HUDEP-2 (cell line): ENCODE data around the gene MYLK.
"Not testable (repeated sequence)": the region's sequence is repeated elsewhere in the genome, so short reads cannot be mapped to it uniquely, and the experiment has no call there.

Source experiments
- DNase-seq, 76 experiments: peaks; one replicate each; lab custom pipeline; 2025; ENCODE audit not compliant: unreplicated experiment in 76 of 76; lab: John Stamatoyannopoulos, UW

The MYLK gene

DNA sequence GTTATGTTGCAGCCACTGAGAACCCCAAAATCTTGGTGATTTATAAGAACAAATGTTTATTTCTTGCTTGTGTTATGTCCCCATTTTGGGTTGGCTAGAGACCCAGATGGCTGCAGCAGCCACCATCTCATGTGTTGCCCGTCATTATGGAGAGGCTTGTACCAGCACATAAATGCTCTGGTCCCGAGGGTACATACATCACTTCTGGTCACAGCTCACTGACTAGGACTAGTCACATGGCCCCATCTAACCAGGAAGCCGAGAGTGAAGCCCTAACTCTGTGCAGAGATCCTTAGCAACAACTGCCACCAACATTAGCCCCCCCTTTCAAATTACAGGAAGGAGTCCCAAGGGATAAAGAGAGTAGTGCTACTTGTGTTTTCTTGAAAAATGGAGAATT is 273.8 kb downstream of the MYLK start:
- peak in 1 of 76 experiments; percentile 12 for DNase-seq

- no peak for DNase-seq
Measured at GRCh38 chr3:123609063-123609462, 275.1 kb downstream of the MYLK start.

DNA sequence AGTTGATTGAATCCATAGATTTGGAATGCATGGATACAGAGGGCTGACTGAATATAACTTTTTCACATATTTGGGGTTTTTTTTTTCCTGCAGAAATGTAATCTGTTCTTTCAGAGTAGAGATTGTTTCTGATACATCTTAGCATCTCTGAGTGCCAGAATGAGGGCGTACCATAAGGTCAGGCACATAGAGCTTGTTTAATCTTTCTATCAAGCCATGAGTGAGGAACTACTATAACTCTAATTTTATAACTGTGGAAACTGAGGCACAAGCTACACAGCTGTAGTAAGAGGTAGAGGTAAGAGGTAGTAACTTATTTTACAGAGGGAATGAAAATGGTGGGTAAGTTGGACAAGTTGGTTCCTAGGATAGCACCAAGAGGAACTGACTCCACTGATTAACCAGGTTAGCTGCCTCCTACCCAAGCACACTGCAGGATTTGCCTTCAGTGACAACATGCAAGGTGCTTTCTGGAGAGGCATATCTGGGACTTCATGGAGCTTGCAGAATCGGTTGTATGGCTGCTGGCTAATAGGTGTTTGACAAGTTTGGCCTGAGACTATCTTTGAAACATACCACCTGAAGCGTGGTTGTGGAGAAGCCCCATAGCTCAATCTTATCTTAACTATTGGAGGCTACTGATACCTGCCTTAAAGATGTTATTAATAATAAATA is 275.7 kb downstream of the MYLK start:
- DNase-seq: no peak

- DNase-seq: no peak
Measured at GRCh38 chr3:123606527-123606926, 277.6 kb downstream of the MYLK start.

GRCh38 chr3:123605789-123606234 is 278.3 kb downstream of the MYLK start:
- no peak for DNase-seq

GRCh38 chr3:123603153-123603552 is 281.0 kb downstream of the MYLK start:
- DNase-seq: not testable (repeated sequence)

GRCh38 chr3:123602325-123602724 is 281.8 kb downstream of the MYLK start:
- peak in 71 of 76 experiments; percentile 5 to 82 (median 50) for DNase-seq

DNA sequence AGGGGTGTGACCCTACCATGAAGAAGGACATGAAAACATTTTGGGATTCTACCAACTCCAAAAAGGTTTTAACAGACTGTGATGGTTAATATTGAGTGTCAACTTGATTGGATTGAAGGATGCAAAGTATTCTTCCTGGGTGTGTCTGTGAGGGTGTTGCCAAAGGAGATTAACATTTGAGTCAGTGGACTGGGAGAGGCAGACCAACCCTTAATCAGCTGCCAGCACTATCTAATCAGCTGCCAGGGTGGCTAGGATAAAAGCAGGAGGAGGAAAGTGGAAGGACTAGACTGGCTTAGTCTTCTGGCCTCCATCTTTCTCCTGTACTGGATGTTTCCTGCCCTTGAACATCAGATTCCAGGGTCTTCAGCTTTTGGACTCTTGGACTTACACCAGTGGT is 283.3 kb downstream of the MYLK start:
- peak in 72 of 76 experiments; percentile 20 to 88 (median 60) for DNase-seq

- DNase-seq: no peak
Measured at GRCh38 chr3:123597561-123597960, 286.6 kb downstream of the MYLK start.

GRCh38 chr3:123595396-123596180 is 288.5 kb downstream of the MYLK start:
- no peak for DNase-seq

DNA sequence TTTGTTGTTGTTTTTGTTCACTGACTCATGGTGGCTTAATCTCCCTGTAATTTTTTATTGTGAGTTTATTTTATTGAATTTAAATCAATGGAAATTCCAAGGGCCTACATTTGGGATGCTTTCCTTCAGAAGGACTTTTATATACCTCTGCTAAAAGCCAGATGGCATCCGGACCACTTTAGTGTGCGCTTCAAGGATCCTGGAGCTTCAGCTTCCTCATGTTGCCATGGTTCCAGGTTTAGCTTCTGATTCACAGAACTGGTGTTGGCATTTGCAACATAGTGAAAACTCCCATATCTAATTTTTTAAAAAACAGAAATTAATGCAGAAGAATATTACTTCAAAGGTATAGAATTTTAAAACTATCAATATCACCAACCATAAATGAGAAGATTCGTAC is 290.8 kb downstream of the MYLK start:
- no peak for DNase-seq

- no peak for DNase-seq
Measured at GRCh38 chr3:123590685-123591450, 293.3 kb downstream of the MYLK start.

DNA sequence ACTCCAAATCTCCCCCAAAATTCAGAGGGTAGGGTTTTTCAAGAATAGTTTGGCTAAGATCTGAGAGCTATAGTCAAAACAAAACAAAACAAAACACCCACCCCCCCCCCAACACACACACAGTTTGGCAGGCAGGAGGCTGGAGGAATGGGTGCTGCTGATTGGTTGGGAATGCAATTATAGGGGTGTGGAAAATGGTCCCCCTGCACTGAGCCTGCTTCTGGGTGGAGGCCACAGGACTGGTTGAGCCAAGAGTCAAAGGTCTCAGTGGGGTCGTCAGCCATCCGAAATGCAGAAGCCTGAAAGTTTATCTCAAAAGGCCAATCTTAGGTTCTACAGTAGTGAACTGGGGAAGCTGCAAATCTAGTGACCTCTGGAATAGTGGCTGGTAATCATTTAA is 296.7 kb downstream of the MYLK start:
- peak in 3 of 76 experiments; percentile 4 to 17 (median 11) for DNase-seq

DNA sequence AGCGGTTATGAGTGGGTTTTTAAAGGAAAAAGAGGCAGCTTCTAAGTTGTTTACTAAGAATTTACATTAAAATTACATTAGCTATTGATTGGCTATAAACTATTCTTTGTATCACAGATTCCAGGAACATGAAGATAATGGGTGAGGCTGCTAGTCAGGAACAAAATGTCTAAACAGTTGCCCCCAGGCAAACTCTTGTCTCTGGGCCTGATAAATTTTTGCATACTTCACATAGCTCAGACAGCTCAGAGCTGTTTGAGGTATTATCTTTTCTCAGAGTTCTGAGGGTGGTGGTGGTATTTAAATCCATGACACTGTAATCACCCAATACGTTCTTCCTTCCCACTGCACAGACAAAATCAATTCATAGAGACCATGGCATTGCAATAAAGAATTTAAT is 297.2 kb downstream of the MYLK start:
- DNase-seq: peak in 22 of 76 experiments; percentile 2 to 59 (median 36)

- peak in 65 of 76 experiments; percentile 6 to 72 (median 41) for DNase-seq
Measured at GRCh38 chr3:123586131-123586530, 298.0 kb downstream of the MYLK start.

DNA sequence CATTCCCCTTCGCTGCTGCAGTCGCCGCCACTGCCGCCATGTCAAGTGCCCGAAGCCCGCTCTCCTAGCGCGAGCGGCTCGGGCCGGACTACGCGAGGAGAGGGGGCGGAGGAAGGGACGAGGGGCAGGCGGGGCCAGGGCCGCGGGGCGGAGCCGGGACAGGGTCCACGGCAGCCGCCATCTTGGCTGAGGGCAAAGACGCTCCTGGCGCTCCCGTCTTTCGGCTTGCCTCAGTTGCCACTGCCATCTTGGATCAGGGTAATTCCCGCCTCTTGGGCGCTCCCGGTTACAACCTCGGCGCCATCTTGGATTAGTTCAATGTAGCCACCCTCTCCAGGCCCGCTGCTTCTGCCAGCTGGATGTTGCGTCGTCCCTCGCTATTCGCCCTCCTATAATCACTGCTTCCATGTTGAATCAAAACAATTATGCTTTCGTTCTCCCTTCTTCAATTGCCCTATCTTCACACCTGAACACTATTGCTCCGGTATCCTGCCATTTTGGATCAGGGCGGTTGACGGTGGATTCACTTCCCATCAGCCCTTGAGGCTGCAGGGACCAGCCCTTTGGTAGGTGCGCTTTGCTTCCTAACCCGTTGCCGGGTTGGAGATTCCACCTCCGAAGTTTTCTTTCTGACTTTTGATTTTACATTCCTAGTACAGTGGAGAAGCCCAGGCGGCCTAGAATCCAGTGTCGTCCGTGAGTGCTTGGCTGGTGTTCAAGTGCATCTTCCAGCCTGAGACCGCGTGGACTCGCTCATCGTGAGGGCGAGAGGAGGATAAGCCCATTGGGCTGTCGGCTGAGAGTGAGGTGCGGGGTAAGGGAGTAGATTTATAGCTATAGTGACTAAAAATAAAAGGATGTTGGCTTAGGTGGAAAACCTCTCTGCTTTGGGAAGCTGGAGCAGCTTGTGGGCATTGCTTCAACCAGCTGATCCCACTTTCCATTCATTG is 298.9 kb downstream of the MYLK start, which contains the start of gene HACD2:
HACD2 (minus strand) TSS at position 66 of the 950 bp plus-strand sequence; CDS start at position 40, 26 bp downstream.
- peak in 75 of 76 experiments; percentile 19 to 98 (median 94) for DNase-seq

- DNase-seq: peak in 7 of 76 experiments; percentile 21 to 52 (median 37)
Measured at GRCh38 chr3:123584284-123584987, 299.7 kb downstream of the MYLK start.

GRCh38 chr3:123583561-123583960 is 300.6 kb downstream of the MYLK start:
- no peak for DNase-seq

DNA sequence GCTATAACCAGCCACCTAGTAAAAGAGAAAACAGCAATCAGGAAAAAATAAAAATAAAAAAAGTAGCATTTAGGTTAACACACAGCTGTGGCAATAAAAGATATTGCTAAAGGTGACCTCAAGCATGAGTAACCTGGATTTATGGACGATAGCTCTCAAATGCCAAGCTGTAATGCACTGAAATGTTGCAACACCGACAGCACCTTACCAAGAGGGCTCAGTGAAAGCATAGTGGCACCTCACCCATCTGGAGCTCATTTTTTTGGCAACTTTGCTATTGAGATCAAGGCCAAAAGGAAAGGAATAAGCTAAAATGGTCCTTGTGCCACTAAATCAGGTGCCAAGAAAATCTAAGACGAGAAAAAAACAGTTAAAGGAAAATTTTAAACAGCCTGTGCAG is 301.8 kb downstream of the MYLK start:
- DNase-seq: no peak
